GM21381 (cell line): ENCODE data around the gene RBCK1.
"Not testable (repeated sequence)": the region's sequence is repeated elsewhere in the genome, so short reads cannot be mapped to it uniquely, and the experiment has no call there.

Experiments
- ATAC-seq: cut with Tn5 transposase; IDR thresholded peaks from one replicate; pipeline ENCODE4 v1.9.1; 2021; ENCODE audit warnings: mild to moderate bottlenecking, moderate library complexity; ENCODE audit not compliant: unreplicated experiment

RBCK1 gene

DNA sequence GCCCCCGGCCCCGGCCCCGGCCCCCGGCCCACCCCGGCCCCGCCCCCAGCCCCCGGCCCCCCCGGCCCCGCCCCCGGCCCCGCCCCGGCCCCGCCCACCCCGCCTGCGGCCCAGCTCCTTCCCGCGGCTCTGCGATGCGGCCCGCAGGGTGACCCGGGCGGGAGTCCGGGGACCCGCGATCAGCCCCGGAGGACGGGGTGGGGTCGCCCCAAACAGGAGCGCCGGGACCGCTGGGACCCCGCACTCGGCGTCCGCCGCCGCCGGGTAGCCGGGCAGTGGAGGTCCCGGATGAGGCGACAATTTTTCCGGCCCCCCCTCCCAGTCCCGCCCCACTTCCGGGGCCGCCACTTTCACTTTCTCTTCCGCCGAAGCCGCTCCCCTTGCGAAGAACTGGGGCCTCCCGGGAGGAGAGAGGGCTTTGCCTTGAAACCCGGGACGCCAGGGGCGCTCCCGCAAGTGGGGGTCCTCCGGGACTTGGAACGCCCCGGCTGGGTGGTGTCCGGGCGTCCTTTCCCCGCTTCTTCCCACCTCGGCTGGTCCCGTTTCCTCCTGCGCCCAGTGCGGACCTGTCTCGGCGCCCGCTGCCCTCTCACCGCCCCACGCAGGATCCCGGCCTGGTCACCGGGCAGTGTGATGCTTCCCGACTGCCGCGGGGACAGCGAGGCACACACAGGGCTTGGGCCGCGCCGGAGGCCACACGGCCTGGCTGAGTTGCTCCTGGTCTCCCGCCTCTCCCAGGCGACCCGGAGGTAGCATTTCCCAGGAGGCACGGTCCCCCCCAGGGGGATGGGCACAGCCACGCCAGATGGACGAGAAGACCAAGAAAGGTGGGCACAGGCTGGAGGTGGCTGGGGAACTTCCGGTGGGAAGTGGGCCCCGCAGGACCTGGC lies at the start of gene RBCK1:
TSS of gene RBCK1 (plus strand) at position 347 of the 890 bp plus-strand sequence. CDS start at position 806, 459 bp downstream.
- ATAC-seq = peak; percentile 63

DNA sequence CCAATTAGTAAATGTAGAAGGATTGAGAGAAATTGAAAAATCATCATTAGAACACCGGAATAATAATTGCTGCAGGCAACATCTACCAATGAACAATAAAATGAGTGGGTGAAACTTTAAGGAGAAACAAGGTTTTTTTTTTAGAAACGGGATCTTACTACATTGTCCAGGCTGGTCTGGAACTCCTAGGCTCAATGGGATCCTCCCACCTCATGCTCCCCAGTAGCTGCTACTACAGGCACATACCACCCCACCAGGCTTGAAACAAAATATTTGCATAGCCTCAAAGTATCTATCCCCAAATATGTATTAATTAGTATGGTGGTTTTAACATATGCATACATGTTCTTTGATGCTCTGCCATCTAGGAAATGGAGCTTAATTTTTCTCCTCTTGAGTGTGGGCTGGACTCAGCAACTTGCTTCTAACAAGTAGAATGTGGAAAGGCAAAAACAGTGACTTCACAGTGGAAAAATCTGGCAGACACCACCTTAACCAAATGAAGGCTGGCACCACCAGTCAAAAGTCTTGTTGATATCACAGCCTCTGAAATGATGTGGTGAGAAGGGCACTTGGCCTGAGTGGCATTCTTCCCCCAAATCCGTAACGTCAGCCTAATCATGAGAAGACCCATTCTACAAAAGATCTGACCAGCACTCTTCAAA lies 49.1 kb upstream of the RBCK1 start:
- no peak for ATAC-seq

DNA sequence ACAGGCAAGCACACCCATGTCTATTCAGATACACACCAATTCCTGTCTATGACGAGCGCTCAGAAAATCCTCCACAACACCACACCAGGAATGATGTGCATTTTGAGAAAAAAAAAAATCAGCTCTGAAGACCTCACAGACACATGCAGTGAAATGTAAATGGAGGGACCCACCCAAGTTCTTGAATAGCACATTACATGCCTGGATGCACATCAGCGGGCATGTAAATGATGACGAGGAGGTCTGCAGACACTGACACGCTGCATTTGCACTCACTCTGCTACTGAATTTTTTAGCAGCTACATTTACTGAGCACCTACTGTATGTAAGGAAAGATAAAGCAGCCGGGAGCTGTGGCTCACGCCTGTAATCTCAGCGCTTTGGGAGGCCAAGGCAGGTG lies 46.5 kb upstream of the RBCK1 start:
- ATAC-seq = no peak

DNA sequence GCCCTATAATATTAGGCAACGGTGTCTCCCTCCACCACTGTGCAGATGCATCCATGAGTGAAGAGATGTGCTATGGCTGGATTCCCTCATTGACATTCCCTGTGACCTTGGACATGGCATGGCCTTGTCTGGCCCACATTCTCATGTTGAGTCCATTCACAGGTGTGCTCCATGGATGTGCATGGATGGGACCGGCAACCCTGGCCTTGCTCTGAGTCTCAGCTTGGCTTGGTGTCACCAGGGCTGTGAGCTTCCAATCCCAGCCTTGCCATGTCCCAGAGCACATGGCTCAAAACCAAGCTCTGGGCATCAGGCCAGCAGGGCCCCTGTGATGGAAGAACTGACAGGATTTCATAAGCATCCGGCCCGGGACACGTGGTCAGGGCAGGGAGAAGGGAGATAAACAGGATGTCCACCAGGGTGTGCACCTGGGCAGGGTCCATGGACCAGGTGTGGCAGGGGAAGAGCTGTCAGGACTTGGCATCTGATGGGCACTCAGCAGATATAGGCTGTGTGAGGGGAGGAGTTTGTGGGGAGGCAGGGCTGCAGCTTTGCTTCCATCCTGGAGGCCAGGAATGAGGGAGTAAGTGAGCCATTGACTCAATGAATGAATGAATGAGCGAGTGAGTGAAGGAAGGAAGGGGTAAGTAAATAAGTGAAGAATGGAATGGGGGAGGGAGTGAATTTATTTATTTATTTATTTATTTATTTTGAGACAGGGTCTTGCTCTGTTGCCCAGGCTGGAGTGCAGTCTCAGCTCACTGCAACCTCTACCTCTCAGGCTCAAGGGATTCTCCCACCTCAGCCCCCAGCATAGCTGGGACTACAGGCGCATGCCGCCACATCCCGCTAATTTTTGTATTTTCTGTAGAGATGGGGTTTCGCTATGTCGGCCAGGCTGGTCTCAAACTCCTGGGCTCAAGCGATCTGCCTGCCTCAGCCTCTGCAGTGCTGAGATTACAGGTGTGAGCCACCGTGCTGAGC lies 45.5 kb upstream of the RBCK1 start:
- ATAC-seq = no peak

DNA sequence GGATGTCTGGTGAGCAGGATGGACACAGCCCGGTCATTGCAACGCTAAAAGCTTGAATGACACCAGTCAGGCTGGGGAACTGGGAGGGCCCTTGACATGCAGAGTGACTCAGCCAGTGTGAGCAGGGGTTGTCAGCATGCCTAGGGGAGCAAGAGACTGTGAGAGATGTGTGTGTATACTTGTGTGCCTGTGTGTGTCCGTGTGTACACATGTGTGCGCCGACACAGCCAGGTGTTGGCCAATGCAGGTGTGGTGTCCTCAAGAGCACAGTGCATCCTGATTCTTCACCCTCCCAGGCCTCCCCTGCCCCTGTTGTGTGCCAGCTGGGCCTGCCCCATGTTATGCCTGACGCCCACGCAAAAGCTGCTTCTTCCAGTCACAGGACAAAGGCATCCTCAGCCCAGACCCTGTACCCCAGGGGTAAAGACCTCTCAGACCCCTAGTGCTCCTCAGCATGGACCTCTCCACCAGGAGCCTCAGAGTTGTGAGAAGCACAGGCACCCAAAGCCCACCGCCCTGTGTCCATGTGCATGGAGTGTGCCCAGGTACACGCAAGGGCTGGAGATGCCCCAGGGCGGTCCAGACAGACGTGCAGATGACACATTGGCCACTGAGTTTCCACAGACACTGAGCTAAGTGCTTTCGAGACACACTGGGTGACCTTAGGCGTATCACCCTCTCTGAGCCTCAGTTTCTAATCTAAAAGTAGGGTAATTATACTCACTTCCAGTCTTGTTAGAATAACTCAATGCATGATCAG lies 44.6 kb upstream of the RBCK1 start:
- ATAC-seq = no peak

DNA sequence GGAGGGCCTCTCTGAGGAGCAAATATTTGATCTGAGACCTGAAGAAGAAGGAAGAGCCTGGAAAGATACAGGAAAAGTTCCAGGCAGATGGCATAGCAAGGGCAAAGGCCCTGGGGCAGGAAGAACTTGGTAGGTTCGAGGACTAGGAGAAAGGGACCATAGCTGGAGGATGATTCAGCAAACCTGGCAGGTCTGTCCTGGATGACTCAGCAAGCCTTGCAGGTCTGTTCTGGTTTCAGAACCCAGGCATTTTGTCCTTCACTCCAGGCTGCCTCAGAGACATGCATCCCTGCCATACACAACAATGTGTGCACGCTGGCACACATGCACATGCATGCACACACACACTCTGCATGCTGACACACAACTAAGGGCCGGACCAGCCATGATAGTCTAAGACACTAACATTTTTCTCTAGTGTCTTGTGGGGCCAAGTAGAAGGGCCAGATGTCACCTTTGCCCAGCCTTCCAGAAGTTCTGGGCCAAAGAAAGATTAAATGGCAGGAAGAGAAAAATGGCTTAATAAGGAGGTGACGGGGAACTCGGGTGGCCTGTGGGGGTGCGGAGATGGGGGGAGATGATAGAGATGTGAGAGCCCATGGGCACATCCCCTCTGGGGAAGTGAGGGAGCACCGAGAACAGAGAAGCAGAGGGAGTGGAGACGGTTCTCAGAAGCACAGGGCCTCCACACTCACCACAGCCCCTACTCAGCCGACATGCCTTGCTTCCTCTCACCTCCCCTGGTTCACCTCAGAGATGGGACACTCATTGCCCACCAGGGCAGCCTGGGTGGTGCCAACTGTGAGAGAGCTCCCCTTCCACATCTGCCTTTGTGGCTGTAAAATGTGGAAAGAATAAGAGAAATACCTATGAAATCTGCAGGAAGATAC lies 42.9 kb upstream of the RBCK1 start:
- ATAC-seq = no peak

DNA sequence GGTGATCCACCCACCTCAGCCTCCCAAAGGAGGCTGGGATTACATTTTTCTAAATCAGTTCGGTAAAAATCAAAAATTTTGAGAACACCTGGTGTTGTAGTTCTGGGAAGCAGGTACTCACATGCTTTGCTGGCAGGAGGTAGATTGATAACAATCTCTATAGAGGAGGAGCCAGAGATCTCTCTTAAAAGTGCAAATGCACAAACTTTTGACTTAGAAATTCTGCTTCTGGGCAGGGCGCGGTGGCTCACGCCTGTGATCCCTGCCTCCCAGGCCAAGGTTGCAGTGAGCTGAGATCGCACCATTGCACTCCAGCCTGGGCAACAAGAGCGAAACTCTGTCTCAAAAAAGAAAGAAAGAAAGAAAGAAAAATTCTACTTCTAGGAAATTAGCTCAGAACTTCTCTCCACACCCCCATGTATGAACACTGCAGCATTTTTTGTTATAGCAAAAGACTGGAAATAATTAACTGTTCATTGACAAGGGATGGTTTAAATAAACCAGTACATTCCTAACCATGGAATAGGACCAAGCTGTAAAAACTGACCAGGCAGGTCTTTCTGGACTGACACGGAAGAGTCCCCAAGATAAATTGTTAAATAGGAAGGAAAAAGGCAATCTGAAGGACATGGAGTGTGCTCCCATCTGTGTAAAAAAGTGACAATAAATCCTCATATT lies 41.9 kb upstream of the RBCK1 start:
- ATAC-seq = no peak

DNA sequence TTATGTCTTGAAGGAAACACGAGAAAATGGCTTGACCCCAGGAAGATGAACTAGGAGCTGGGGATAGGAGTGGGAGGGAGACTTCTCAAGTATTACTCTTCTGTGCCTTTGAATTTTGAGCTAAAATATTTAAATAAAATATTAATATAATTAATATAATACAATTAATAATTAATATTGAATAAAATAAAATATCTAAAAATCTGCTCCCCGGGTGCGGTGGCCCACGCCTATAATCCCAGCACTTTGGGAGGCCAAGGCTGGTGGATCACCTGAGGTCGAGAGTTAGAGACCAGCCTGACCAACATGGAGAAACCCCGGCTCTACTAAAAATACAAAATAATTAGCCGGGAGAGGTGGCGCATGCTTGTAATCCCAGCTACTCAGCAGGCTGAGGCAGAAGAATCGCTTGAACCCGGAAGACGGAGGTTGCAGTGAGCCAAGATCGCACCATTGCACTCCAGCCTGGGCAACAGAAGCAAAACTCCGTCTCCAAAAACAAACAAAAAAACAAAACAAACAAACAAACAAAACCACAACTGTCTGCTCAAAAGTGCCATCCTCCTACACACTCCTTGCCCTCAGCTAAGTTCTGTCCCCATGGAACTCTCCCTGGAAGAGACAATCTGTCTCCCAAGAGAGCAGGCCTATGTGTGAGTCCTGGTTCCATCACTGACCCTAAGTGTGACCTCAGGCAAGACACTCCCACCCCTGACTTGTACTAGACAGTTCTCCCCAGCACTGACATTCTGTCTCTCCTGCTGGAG lies 41.2 kb upstream of the RBCK1 start:
- no peak for ATAC-seq

DNA sequence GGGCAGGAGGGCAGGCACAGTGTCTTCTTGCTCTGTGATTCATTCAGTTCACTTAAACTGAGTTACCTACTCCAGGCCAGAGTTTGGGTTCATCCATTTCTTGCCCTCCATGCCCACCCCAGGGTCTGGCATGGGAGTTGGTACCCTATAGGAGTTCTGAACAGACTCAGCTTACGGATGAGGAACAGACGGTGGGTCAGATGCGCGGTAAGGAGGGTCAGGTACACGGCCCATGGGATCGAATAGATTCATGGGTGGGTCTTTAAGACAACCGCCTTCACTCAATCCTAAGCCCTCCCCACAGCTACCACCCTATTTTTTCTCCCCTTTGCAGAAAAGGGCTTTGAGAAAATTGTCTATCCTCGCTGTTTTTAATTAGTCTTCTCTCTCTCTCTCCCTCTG lies 40.6 kb upstream of the RBCK1 start:
- no peak for ATAC-seq

DNA sequence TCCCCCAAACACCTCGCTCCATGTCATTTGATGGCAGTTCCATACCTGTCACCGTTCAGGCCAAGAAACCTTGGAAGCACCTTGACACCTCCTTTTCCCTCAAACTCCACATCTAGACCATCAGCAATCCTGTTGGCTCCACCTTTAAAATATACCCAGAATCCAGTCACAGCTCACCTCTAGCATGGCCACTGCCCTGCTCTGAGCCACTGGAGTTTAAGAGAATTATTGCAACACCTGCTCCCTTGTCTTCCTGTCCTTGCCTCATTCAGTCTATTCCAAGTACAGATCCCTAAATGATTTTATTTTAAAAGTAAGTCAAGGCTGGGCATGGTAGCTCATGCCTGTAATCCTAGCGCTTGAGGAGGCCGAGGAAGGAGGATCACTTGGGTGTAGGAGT lies 39.2 kb upstream of the RBCK1 start:
- no peak for ATAC-seq

DNA sequence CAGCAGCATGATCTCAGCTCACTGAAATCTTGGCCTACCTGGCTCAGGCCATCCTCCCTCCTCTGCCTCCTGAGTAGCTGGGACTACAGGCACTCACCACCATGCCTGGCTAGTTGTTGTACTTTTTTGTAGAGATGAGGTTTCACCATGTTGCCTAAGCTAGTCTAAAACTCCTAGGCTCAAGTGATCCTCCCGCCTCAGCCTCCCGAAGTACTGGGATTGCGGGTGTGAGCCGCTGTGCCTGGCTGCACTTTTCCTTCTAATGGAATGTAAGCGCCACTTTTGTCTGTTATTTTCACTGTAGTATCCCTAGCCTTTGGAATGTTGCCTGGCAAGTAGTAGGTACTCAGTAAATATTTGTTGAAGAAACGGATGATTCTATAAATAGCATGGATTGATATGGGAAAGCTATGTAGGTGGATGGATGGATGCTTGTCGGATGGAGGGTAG lies 37.9 kb upstream of the RBCK1 start:
- ATAC-seq = no peak

DNA sequence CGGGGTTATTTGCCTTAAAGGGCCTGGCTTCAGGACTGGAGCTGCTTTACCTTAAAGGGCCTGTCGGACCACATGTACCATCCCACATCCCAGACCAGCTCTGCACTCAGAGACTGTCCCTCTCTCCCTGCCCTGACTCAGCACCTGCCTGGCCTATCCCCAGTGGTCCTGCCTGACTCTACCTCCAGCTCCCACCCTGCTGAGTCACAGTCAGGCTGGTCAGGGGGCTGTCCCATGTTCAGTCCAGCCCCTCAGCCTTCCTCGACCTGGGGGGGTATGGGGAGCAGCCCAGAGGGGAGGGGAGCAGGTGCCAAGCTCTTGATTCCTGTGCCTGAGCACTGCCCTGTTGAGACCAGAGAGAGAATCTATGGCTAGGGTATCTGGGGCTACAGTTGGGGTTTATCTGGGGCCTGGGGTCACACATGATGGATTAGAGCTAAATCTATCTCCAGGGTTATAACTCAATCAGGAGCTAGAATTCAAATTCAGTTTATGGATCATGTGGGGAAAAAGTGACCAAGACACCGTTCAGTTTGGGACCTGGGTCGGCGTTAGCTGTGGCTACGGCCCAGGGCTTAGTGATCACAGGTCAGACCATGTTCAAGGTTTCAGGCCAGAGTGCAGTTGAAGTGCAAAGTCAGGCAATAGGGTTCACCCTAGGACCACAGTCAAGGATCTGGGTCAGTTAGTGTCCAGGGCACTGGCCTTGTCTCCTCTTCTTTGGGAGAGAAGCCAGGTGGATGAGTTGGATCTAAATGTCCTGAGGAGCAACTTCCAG lies 36.9 kb upstream of the RBCK1 start:
- no peak for ATAC-seq

DNA sequence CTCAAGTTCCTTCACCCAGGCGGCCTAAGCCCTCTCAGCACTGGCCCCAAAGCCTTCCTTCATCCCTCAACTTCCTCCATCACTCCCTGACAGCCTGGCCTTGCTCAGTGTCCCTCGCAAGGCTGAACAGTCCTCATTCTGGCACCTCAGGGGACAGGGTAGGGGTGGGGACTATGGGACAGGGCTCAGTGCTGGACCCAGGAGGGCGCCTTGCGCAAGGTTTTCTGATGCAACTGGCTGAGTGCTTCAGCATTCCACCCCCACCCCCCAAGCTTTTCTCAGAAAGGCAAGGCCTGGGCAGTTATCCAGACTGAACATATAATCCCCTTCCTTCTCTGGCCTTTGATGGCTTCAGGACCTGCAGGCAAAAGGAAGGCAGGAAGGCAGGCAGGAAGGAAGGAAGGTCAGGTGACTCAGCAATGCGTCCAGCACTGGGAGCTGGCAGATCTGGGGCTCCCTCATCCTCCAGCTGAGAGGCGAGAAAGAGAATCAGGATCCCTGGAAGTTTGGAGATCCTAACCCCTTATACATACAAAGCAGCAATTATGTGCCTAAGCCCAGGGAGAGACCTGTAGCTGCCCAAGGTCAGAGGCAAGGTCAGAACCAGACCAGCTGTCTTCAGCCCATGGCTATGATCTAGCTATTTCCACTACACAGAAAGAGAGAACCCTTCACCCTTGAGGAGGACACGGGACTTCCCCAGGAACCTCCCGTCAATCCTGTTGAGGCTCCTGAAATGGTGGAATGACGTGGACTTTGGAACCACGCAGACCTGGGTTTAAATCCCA lies 36.1 kb upstream of the RBCK1 start:
- ATAC-seq = no peak

DNA sequence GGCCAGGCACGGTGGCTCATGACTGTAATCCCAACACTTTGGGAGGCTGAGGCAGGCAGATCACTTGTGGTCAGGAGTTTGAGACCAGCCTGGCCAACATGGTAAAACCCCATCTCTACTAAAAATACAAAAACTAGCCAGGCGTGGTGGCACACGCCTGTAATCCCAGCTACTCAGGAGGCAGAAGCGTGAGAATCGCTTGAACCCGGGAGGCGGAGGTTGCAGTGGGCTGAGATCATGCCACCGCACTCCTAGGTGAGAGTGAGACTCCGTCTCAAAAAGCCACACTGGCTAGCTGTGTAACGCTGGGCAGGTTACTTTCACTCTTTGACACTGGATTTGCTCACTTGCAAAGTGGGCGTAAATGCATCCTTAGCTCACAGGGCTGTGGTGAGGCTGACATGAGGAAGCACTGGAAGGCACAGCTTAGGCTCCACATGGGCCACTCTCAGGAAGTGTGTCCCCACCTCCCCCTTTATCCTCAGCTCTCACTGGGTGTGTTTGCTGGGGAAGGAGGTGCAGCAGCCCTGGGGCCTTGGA lies 35.5 kb upstream of the RBCK1 start:
- not testable (repeated sequence) for ATAC-seq

DNA sequence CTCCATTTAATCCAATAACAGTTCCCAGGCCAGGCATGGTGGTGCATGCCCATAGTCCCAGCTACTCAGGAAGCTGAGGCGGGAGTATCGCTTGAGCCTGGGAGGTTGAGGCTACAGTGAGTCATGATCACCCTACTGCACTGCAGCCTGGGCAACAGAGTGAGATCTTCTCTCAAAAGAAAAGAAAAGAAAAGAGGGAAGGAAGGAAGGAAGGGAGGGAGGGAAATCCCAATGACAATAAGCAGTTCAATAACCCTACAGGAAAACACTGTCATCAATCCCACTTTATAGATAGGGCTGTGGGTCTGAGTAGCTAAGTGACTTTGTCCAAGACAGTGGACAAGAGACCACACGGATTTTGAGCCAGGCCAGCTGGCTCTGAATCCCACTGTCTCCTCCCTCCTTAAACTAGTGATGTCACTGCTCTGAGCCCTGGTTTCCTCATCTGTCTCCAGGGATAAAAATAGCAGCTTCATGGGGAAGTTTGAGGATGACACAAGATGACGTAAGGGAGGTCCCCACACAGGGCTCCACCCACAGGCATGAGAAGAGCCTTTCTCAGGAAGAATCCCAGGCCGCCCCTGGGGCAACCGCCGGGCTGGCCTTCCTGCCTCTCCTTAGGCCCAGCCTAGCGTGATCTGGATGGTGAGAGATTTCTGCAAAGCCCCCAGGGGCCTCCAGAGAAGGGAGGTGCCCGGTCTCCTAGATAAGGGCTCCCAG lies 34.8 kb upstream of the RBCK1 start:
- ATAC-seq = no peak
